DMS79 (cell line): ENCODE measurements around the gene BRPF3.

ENCODE experiments used
- DNase-seq: peaks from one replicate; lab custom pipeline; 2025; lab: John Stamatoyannopoulos, UW

BRPF3 gene

DNA sequence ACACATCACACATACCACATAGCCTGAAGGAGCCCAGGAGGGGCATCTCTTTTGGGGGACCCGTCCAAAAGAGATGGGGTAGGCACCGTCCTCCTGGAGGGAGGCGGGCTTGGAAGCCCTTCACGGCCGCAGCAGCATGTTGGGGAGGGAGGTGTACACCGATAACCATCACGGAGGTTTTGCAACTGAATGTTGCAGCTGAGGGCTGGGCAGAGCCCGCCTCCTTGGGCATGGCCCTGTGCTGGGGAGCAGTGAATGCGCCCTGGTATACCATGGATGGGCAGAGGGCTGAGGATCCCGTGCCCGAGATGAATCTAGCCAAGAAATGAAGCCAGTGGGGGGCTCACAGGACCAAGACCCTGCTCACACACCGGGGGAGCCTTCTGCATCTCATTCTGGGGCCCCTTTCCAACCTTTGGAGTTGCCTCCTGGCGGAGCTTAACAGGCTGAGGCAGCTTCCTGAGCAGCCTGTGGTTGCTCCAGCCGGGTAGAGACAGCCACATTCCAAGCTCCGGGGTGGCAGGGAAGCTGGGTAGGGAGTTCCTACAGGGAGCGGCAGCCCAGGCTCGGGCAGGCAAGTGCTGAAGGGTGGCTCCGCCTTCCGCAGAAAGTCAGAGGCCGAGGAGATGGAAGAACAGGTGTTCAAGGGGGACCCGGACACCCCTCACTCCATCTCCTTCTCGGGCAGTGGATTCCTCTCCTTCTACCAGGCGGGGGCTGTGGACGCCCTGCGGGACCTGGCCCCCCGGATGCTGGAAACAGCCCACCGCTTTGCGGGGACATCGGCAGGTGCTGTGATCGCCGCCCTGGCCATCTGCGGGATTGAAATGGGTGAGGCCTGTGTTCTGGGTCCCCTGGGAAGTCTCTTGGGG, 73.5 kb downstream of the BRPF3 start, which contains the start of gene PNPLA1:
PNPLA1 (plus strand) TSS at position 227 of the 872 bp plus-strand sequence; CDS start at position 627, 400 bp downstream.
- no peak for DNase-seq

DNA sequence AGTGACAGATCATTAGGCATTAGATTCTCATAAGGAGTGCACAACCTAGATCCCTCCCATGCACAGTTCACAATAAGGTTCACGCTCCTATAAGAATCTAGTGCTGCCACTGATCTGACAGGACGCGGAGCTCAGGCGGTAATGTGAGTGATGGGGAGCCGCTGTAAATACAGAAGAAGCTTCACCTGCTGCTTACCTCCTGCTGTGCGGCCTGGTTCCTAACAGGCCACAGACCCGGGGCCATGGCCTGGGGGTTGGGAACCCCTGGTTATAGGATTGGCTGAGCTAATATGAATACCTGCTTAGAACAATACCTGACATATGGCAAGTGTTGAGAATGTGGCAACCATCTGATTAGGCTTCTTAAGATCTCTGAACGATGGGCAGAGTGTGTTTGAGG, 75.7 kb downstream of the BRPF3 start:
- DNase-seq: no peak

DNA sequence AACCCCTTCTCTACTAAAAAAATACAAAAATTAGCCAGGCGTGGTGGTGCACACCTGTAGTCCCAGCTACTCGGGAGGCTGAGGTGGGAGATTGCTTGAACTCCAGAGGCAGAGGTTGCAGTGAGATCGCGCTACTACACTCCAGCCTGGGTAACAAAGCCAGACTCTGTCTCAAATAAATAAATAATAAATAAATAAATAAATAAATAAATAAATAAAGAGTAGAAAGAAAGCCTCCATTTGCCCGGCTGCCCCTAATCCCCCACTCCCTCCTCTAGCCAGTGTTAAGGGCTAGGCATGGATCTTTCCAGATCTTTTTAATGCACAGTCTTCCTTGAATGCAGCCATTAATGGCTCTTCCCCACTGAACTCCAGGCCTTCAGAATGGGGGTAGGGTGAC, 76.5 kb downstream of the BRPF3 start:
- DNase-seq: no peak

DNA sequence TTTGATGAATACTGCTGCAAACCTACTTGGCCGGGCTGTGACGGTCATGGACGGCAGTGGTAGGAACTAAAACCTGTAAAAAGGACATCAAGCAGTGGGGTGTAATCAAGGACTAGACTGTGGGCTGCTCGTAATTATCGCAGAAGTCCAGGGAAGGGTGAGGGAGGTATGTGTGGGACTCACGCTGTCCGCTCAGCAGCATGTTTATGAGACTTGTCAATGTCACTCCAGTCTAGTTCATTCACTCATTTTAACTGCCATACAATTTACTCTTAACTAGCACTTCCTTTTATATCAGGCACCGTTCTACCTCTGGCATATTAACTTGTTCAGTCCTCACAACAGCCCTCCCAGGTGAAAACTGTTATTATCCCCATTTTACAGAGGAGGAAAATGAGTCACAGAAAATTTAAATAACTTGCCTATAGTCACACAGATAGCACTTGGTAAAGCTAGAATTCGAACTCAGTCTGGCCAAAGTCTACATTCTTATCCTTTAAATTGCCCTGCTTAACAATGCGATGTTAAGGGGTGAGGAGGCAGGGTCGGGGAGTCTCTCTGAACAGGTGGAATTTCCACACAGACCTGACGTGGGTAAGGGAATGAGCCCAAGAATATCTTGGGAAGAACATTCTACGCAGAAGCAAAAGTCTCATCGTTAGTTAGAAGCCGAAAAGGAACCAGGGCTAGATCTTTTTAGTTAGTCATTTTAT, 77.4 kb downstream of the BRPF3 start:
- no peak for DNase-seq

DNA sequence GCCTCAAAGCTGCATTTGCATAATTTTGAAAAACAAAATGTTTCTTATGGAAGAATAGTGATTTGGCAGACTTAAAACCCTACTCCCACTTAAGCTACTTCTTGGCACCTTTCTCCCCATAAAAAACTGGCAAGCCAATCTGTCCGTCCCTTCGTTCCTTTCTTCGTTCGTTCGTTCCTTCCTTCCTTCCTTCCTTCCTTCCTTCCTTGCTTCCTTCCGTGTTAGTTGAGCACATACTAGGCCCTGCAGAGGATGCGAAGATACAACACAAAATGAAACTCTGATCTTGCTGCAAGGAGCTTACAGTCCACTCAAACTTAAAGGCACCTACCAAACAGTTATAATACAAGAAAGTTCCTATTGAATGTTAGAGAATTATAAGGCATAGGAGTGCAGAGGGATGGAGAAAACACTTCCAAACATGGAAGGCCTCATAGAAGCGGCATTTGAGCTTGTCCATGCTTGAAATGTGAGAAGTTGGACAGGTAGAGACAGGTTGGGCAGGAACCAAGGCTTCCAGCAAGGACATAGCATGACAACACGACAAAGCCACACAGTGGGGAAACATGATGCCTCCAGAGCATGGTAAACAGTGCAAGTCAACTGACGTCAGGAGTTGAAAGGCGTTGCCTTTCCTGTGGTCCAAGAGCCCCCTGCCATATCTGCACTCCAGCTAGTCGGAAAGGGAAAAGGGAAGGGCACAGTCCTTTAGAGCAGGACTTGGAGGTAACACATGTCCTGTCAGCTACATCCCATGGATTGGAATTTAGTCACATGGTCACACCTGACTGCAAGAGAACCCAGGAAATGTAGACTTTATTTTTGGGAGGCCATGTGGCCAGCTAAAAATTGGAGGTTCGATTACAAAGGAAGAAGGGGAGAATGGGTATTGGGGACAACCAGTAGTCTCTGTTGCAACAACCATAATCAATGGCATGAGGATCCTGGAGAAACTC, 80.3 kb downstream of the BRPF3 start:
- DNase-seq: no peak

DNA sequence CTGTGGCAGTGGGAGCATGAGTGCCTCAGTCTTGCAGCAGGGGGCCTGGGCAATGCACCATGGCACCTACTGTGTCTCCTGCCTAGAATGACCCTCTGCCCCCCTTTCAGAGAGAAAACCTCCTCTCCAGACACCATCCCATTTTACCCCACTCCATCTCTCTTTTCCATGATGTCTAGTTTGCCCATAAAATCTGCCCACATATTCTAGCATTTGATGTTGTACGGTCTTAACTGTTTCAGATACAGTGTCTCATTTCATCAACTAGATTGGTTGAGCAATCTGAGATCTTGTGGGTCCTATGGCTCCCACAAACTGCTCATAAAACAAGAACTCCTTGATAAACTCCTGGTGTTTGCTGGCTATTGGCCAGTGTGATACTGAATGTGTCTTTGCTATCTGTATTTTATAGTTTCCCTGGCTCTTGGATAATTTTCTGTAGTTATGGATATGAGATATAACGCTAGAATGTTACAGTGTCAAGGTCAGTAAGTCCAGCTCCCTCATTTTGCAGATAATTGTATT, 81.5 kb downstream of the BRPF3 start:
- no peak for DNase-seq

DNA sequence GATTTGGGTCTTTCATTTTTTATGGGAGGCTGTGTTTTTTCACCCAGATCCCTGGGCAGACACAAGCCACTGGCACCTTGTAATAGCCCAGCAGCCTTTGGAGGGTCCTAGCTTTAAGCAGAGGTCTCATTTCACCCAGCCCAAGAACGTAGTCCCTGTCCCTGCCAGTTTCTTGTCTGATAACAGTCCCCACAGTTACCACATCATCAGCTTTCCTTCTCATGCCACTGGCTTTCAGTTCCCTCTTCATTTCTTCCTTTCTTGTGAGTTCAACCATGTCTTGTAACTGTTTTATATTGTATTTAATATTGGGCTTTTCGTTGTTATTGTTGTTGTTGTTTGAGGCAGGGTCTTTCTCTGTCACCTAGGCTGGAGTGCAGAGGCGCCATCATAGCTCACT, 83.9 kb downstream of the BRPF3 start:
- DNase-seq: no peak

DNA sequence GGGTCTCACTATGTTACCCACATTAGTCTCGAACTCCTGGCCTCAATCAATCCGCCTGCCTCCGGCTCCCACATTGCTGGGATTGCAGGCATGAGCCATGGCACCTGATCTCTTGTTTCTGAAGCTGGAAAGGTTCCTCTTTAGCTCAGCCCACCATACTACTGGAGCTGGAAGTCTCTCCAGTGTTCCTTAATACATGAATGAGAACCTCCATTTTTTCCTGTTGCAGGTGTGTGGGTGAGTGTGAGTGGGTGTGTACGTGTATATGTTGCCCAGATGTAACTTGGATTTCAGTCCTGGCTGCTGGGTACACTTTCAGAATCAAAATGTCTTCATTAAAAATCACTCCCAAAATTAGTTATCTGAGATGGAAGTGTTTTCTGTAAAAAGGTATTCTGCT, 84.4 kb downstream of the BRPF3 start:
- no peak for DNase-seq
